SU-DHL-6 (cell line): ENCODE results near the gene KCTD10.

Experiments
- H2AFZ ChIP-seq: fragments of 200-600 bp; sonication (generic); 2 replicates; pipeline ENCODE4 v1.6.1; 2014; ENCODE audit warnings: low read depth, mild to moderate bottlenecking, moderate library complexity, mixed read lengths, antibody characterized with exemption, low read length; ENCODE audit not compliant: severe bottlenecking
- H3F3A ChIP-seq: fragments of 200-600 bp; shearing (Covaris generic); 2 replicates; pipeline ENCODE4 v1.6.0; 2016; ENCODE audit warnings: antibody characterized with exemption, mild to moderate bottlenecking; ENCODE audit not compliant: insufficient read depth
- H3K27ac ChIP-seq: fragments of 200-600 bp; sonication (generic); 2 replicates; pipeline ENCODE4 v1.5.1; 2016; ENCODE audit warnings: low read depth, mild to moderate bottlenecking, low read length, moderate library complexity, mixed read lengths
- H3K27me3 ChIP-seq: fragments of 200-600 bp; sonication (generic), shearing (Covaris generic); 2 replicates; pipeline ENCODE4 v1.6.0; 2014; ENCODE audit warnings: mild to moderate bottlenecking, low read length
- H3K36me3 ChIP-seq: fragments of 200-600 bp; sonication (generic); 2 replicates; pipeline ENCODE4 v1.6.1; 2014; ENCODE audit warnings: mild to moderate bottlenecking, low read length, mixed read lengths
- H3K4me2 ChIP-seq: fragments of 300-600, 200-600 bp; shearing (Covaris generic), sonication (generic); 2 replicates; pipeline ENCODE4 v1.6.0; 2014; ENCODE audit warnings: low read length, low read depth, mild to moderate bottlenecking; ENCODE audit not compliant: poor library complexity, severe bottlenecking
- H3K4me3 ChIP-seq: fragments of 200-600 bp; sonication (generic); 2 replicates; pipeline ENCODE4 v1.5.1; 2014; ENCODE audit warnings: antibody characterized with exemption, low read length, mild to moderate bottlenecking, mixed read lengths; ENCODE audit not compliant: insufficient read depth, poor library complexity, severe bottlenecking
- H3K79me2 ChIP-seq: fragments of 200-600 bp; sonication (generic); 2 replicates; pipeline ENCODE4 v1.6.1; 2014; ENCODE audit warnings: mild to moderate bottlenecking, low read length, moderate library complexity; ENCODE audit not compliant: insufficient read depth
- H3K9ac ChIP-seq: fragments of 200-600 bp; sonication (generic); 2 replicates; pipeline ENCODE4 v1.7.0; 2014; ENCODE audit warnings: mild to moderate bottlenecking, low read length
- H3K9me2 ChIP-seq: fragments of 200-600 bp; sonication (generic); replicated peaks from 2 replicates; pipeline ENCODE4 v1.6.1; 2014; ENCODE audit warnings: low read length; ENCODE audit not compliant: insufficient read depth
- H3K9me3 ChIP-seq: fragments of 200-600 bp; sonication (generic); 2 replicates; pipeline ENCODE4 v1.6.1; 2014; ENCODE audit warnings: low read length, mixed read lengths; ENCODE audit not compliant: insufficient read depth
- H4K20me1 ChIP-seq: fragments of 200-600 bp; sonication (generic); 2 replicates; pipeline ENCODE4 v1.6.1; 2014; ENCODE audit warnings: low read depth, mild to moderate bottlenecking, antibody characterized with exemption, low read length, moderate library complexity, mixed read lengths
- EZH2phosphoT487 ChIP-seq: fragments of 200-600 bp; sonication (generic), shearing (Covaris generic); conservative IDR thresholded peaks from 2 replicates; pipeline ENCODE4 v1.6.1; 2018; ENCODE audit warnings: mild to moderate bottlenecking, antibody characterized with exemption, low read length, moderate library complexity, mixed read lengths
- TF ChIP-seq, protein P1 (sequence below): fragments of 200-600 bp; sonication (generic); IDR thresholded peaks from one replicate; pipeline ENCODE4 v1.5.1; 2017; ENCODE audit warnings: antibody characterized with exemption, mild to moderate bottlenecking, low read length, moderate library complexity; ENCODE audit not compliant: insufficient read depth, poor library complexity, severe bottlenecking

The KCTD10 gene

DNA sequence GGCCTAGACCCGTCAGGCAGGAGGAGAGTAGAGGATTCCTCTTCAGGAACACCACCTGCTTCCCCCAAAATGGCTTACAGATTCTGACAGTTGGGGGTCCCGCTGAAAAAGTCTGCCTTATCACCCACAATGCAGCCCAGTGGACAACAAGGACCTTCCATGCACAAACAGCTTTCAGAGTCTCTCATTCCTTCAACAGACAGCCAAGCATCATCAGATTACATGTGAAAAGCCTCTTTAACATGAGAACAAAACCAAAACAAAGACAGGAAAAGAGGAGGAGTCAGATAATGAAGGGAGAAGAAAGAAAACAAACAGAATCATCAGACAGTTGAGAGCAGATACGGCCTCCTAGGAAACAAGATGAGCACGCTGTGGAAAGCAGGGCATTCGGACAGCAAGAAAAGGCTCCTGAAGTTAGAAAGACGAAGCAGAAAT, 18.3 kb downstream of the KCTD10 start:
- no peak overlapping the region for H3K9ac ChIP-seq
- no peak overlapping the region for H2AFZ ChIP-seq
- no peaks in the 10 kb centered on the region for H3K9me2 ChIP-seq
- no peak overlapping the region for H3K4me2 ChIP-seq
- no peaks in the 10 kb centered on the region for H3K27me3 ChIP-seq
- no peaks in the 10 kb centered on the region for H3F3A ChIP-seq
- TF ChIP-seq, protein P1, sequence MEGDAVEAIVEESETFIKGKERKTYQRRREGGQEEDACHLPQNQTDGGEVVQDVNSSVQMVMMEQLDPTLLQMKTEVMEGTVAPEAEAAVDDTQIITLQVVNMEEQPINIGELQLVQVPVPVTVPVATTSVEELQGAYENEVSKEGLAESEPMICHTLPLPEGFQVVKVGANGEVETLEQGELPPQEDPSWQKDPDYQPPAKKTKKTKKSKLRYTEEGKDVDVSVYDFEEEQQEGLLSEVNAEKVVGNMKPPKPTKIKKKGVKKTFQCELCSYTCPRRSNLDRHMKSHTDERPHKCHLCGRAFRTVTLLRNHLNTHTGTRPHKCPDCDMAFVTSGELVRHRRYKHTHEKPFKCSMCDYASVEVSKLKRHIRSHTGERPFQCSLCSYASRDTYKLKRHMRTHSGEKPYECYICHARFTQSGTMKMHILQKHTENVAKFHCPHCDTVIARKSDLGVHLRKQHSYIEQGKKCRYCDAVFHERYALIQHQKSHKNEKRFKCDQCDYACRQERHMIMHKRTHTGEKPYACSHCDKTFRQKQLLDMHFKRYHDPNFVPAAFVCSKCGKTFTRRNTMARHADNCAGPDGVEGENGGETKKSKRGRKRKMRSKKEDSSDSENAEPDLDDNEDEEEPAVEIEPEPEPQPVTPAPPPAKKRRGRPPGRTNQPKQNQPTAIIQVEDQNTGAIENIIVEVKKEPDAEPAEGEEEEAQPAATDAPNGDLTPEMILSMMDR, result no peak
- no peak for TF ChIP-seq EZH2phosphoT487
- no peak overlapping the region for H3K4me3 ChIP-seq
- peaks cover 33% of the 10 kb centered on the region for H3K79me2 ChIP-seq
- H3K27ac ChIP-seq, result no peak overlapping the region
- no peaks in the 10 kb centered on the region for H3K9me3 ChIP-seq
- H4K20me1 ChIP-seq, result no peaks in the 10 kb centered on the region
- peaks cover 5% of the 10 kb centered on the region; the same call in 1 of the 2 replicates for H3K36me3 ChIP-seq

GRCh38 chr12:109458086-109458485, 19.0 kb downstream of the KCTD10 start:
- Histone ChIP-seq H3K79me2 (peaks cover 27% of the 10 kb centered on the region), H3K27me3 (no peaks in the 10 kb centered on the region), H3K9me2 (no peaks in the 10 kb centered on the region), H3K9ac (no peak overlapping the region), H3K4me3 (no peak overlapping the region), H2AFZ (no peak overlapping the region), H3K36me3 (peaks cover 7% of the 10 kb centered on the region; the same call in 1 of the 2 replicates), H3F3A (no peaks in the 10 kb centered on the region), H3K9me3 (no peaks in the 10 kb centered on the region), H4K20me1 (no peaks in the 10 kb centered on the region), H3K27ac (no peak overlapping the region), H3K4me2 (no peak overlapping the region)
- TF ChIP-seq EZH2phosphoT487, result no peak
- TF ChIP-seq, protein P1, result no peak

- Histone ChIP-seq H3K36me3 (peaks cover 7% of the 10 kb centered on the region; the same call in 1 of the 2 replicates), H3K9me2 (no peaks in the 10 kb centered on the region), H3K9me3 (no peaks in the 10 kb centered on the region), H3K4me2 (no peak overlapping the region), H3K27ac (no peak overlapping the region), H3K27me3 (no peaks in the 10 kb centered on the region), H4K20me1 (no peaks in the 10 kb centered on the region), H3K9ac (no peak overlapping the region), H3K4me3 (no peak overlapping the region), H3F3A (no peaks in the 10 kb centered on the region), H2AFZ (no peak overlapping the region), H3K79me2 (peaks cover 6% of the 10 kb centered on the region; the same call in 1 of the 2 replicates)
- no peak for TF ChIP-seq EZH2phosphoT487
- TF ChIP-seq, protein P1, result no peak
These were observed 21.4 kb downstream of the KCTD10 start for GRCh38 chr12:109455706-109456105.
